ENCODE measurements around the gene COL4A4.
"Not testable (repeated sequence)": the region's sequence is repeated elsewhere in the genome, so short reads cannot be mapped to it uniquely, and the experiment has no call there.

The COL4A4 gene

DNA sequence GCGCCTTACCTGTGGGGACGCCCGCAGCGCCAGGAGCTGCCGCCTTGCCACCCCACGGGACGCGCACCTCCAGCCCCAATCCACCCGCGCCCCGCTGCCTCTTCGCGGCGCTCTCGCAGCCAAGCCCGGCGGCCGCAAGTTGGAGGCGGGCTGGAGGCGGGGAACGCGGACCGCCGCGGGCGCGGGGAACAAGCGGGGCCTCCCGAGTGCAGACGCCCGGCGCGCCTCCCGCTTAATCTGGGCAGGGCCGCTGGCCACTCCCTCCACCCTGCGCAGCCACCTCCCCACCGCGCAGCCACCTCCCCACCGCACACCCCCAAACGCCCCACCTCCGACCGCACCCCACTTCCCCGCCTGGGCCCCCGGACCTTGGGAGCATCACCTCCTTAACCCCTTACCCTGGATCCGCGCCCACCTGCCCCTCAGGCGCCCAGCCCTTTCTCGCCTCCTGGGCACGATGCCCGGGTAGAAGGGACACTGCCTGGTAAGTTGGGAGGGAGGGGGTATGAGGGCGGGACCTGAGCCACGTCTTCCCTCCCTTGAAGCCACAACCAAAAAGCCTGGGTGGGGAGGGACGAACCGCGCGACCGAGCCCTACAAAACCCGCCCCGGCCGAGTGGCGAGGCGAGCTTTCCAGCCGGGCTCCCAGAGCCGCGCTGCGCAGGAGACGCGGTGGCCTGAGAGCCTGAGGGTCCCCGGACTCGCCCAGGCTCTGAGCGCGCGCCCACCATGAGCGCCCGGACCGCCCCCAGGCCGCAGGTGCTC is at the start of gene COL4A4, which contains the start of gene COL4A3:
COL4A4 (minus strand) TSS at position 208 of the 765 bp plus-strand sequence. CDS start 16,722 bp downstream, outside the sequence.
COL4A3 (plus strand) TSS at position 627 of the 765 bp plus-strand sequence; CDS start at position 730, 103 bp downstream.
- DNase-seq, result no peak

DNA sequence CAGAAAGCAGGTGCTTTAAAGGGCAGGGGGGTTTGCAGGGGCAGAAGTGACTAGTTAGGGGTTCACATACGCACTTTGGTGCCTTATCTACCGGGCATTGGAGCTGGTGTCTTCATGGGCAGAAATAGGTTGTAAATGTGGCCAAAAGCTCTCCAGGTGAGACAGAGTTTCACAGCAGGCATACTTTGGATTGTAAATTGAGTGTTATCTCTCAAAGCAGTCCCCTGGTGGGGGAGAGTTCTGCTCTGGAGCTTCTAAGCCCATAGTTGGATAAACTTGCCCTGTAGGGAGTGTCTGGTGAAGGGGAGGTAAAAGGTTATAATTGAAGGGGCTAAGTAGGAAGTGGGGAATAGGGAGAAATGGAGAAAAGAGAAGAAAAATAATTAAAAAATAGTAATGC is 43.6 kb upstream of the COL4A4 start:
- DNase-seq, result no peak

DNA sequence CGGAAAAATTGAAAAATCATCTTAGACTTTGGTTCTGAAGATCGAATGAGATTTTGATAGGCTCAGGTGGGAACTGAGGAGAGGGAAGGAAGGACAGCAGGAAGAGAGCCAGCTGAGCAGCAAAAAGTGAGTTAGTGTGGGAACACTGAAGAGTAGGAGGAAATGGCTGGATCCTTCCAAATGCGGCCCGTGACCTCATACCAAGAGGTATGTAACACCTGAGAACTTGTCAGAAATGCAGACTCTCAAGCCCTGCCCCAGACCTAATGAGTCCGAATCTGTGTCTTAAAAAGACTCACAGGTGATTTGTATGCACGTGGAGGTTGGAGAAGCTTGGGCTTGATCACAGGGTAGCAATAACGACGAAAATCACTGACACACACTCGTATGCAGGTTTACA is 42.4 kb upstream of the COL4A4 start:
- no peak for DNase-seq

DNA sequence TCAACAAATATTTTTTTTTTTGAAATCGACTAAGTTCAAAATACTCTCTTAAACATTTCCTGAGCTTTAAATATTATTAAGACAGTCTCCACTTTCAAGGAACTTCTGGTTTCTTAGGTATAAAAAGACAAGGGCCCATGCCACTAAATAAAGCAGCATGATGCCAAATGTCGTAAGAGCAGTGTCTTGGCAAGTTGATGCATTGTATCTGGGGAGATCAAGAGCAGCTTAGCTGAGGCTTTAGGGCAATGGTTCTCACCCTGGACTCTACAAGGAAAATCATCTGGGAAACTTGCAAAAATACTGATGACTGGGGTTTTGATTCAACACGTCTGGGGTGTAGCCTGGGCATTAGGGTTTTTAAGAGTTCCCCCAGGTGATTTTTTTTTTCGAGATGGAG is 41.7 kb upstream of the COL4A4 start:
- DNase-seq, result no peak

DNA sequence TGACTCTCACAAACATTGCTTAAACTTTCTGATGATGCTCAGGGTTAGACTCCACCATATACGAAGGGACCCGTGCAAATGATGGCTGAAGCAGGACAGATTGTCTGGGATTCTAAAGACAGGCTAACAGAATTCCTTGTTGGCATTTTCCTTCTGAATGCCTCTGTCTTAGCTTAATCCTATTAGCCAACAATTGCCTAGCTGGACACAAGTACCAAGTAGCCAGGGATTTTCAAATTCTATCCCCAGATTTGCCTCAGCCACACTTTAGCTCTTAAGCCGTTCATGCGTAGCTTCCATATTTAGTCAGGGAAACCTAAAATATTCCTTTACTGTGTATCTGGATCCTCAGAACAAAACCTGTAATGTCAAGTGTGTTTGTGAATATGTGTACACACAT is 40.4 kb upstream of the COL4A4 start:
- DNase-seq, result no peak

DNA sequence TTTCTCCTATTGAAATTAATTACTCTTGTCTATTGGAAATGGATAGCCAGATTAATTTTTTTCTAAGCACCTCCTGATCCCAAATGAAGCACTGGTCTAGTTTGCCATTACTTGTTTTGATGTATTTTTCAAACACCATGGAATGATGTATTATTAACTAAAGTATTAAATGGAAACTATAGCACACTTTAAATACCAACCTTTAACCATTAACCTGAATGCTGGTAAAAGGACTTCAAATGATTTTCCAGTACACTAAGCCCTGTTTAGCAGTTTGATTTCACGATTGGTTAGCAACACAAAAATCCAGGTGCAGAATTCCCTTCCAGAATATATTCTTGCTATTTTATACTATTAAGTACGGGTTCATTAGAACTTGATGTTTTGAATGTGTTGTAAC is 37.8 kb upstream of the COL4A4 start:
- DNase-seq, result no peak

DNA sequence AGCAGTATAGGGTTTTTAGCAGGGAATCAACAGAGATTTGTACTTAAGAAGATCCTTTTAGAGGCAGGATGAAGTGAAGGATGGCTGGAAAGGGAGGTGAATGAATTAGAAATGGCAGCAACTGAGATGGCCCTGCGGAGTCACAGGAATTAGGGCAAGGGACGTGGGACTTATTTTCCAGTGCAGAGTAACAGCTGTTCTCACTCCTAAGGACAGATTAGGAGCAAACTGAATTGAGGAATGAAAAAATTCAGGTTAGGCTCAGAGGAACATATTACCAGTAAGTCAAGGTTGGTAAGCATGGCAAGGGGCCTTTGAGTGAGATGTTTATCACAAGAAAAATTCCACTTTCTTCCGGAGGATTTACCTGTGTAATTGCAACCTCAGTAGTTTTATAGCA is 34.9 kb upstream of the COL4A4 start:
- DNase-seq, result no peak

DNA sequence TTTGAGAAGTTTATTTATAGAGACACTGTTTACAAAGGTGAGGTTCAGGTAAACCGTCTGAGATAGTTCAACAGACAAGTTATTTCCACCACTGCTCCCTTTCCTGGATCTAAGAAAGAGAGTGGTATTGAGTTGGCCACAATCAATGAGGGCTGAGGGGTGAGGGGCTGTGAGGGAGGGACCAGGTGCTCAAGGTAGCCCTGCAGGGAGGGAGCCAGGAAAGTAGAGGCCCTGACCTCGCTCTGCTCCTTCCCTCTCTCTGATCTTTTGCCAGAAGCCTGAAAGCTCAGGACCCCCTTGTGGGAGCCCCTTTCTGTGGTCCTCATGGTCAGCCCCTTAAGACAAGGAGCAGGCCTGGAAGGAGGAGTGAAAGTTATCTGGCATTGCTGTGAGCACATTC is 30.2 kb upstream of the COL4A4 start:
- no peak for DNase-seq

DNA sequence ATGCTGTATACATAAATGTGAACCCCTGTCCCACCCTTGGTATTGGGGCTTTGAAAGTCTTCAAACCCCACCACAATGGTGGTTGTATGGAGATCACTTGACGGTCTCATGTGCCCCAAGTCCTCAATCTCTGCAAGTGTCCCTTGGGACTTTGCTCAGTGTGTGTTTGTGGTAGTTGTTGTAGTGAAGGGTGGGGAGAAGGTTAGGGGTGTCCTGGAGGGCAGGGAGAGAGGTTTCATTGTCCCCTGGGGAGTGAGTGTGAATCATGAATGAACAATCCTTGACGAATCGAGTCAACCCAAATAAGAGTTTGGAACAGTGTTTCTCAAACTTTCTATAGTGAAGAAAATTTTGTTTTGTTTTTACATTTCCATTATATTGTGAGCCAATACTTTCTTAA is 28.5 kb upstream of the COL4A4 start:
- DNase-seq, result no peak

DNA sequence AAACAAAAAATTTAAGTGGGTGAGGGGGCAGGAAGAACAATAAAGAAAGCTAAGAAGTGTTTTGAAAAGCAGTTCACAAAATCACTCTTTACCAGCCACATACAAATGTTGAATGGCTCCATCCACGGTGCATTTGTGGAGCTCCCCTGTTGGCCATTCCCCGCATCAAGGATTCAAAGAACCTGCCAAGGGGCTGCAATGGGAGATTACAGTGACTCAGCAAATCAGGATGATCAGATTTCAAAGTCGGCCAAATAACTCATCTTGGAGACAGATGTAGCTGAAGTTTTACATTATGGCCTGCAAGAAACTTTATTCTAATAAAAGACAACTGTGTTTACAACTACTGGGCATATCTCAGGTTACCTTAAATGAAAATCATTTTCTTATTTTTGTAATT is 27.4 kb upstream of the COL4A4 start:
- no peak for DNase-seq

DNA sequence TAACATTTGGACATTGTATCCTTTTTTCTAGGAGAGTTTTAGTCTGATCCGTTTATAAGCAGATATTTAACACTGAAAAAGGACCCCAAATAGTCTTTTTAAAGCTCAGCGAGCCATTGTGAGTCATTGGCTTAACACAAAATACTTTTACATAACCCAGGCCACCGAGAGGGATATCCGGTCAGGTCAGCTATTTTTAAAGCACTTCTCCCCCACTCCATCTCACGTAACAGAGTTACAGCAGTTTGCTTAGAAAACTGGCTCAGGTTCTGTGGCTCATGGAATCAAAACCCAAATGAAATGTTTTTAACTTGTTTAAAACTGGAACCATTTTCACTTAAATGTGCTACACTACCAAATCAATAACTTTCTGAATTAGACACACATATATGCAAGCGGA is 24.3 kb upstream of the COL4A4 start:
- no peak for DNase-seq

DNA sequence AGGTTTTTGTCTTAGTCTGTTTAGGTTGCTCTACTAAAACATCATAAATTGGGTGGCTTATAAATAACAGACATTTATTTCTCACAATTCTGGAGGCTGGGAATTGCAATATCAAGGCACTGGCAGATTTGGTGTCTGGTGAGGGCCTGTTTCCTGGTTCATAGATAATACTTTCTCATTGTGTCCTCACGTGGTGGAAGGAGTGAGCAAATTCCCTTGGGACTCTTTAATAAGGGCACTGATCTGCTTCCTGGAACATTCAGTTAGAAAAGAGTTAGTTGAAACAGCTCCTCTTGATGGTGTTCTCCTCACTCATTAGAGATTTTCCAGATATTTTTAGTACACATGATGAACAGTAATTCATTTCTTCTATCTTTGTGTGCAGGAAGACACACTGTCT is 22.7 kb upstream of the COL4A4 start:
- no peak for DNase-seq

DNA sequence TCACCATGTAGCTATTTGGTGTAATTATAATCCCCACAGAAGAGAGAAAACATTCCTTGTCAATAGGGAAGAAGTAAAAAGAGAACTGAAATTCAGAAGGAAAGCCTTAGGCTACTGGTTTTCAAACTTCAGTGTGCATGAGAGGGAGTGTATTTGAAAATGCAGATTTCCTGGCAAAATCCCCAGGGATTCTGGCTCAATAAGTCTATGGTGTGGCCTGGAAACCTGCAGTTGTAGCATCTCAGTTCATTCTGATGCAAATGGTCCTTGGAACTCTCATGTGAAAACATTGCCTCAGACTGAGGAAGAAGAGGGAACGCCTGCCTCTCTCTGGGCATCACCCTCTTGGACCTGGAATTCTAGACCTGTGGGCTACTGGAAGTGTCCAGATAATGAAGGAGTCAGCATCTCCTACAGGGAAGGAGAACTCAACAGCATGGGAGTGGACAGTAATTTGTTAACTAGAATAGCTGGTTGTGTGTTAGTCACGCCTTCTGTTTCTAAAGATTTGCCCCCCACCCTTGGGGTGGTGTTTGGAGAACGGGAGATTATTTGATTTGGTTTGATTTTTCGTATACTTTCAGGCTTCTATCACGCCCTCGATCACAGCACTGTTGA is 21.7 kb upstream of the COL4A4 start:
- DNase-seq, result no peak

DNA sequence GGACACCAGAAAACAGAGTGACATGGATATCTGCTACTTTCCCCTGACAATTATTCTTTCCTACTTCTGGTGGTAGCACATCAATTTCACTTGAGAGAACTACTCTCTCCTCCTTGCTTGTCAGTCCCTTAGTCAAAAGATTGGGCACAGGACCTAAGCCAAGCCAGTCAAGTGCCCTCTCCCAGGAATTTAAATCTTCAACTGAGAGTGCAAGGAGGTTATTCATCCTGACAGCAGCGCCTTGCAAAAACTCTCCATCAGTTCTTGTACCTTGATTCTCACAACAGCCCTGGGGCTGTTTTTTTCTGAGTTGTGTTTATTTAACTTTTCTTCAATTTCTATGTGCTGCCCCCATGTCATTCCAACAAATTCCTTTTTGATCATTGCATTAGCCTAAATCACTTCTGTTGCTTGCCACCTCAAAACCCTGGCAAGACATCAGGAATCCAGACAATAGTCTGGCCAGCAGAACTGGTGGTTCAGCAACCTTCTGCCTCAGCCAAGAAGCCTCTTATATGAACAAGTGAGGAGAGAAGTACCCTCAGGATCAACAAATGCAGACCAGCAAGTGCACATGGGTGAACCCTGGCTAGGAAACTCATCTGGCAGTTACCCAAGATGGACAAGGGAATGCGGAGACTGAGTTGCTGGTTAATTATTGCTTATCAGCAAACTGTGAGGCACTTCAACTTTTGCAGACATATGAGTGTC is 19.8 kb upstream of the COL4A4 start:
- no peak for DNase-seq

DNA sequence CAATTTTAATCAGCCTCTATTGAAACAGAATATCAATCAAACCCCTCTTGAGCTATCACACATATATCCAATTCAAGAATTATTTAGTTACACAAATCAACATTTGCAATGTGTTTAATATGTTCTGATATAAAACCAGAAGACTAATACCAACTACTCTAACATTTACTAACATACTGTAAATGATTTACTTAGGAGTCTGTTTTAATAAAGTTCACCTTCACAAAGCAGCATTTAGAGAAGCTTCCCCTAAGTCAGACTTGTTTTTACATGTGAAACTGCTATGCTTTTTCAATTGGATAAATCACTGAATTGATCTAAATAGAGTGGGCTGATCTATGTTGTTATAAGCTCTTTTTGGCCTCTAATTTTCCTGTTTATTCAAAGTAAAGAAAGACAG is 18.8 kb upstream of the COL4A4 start:
- no peak for DNase-seq

DNA sequence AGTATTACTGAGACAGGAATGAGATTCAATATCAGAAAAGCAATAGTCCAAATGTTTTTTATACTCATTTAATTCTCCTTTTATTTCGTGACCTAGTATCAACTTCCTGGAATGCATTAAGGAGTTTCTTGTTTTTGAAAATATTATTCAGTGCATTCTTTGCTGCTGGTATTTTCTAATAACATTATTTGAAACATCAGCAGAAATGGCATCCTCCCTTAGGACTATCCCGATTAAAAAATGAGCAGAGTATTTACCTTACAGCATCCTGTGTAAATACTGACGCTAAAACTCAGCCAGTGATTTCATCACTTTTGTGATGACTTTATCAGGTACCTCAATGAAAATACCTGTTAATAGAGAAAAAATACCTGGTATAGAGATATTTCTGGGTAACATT is 16.8 kb upstream of the COL4A4 start:
- DNase-seq, result no peak

DNA sequence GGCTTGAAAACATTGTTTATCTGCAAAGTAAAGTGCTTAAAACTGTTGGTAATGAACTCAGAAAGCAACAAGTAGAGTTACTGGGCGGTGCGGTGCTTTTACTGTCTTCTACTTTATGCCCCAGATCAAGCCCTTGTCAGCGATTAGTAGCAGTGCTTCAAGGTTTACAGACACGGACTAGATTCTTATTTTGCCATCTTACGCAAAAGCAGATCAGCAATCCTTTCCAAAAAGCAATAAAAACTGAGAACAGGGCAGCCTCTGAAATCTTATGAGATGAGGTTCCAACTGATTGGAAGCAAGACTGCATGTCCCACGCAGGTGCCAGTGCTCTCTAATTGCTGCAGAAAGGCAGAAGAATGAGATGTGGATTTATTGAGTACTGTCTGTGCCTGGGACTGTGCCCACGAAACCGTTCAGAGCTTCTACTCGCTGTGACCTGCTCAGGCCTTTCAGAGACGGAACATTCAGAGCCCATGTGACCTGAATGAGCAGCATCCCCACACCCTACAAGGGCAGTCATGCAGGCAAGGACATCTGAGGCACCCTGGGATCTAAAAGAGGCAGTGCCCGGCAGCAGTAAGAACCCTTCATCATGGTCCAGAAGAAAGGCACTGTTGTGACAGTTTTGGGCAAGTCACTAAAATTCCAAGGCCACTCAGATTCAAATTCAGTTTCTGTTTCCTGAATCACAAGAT is 16.1 kb upstream of the COL4A4 start:
- no peak for DNase-seq

DNA sequence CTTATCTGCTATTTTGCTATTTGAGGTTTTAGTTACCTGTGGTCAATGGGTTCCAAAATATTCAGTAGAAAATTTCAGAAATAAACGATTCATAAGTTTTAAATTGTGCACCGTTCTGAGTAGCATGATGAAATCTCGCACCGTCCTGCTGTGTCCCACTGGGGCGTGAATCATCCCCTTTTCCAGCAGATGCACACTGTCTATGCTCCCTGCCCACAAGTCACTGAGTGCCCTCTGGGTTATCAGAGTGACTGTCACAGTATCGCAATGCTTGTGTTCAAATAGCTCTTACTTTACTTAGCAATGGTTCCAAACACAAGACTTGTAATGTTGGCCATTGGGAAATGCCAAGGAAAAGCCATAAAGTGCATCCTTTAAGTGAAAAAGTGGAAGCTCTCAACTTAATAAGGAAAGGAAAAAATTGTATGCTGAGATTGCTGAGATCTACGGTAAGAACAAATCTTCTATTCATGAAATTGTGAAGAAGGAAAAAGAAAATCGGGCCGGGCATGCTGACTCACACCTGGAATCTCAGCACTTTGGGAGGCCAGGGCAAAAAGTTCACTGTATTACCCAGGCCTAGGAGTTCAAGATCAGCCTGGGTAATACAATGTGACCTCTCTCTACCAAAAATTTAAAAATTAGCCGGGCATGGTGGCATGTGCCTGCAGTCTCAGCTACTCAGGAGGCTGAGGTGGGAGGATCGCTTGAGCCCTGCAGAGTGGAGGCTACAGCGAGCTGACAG is 13.8 kb upstream of the COL4A4 start:
- DNase-seq, result no peak

DNA sequence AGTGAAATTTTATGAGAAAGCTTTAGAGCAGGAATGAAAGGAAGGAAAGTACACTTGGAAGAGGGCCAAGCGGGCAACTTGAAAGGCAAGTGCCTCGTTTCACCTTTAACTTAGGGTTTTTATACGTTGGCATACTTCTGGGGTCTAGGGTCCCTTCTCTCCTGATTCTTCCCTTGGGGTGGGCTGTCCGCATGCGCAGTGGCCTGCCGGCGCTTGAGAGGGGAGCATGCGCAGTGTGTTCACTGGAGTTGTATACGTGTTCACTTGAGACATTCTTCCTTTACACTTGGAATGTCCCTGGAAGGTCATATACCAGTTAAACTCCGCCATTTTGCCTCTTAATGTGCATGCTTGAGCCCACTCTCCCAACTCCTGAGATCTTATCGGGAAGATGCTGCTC is 7.8 kb upstream of the COL4A4 start:
- DNase-seq, result not testable (repeated sequence)

DNA sequence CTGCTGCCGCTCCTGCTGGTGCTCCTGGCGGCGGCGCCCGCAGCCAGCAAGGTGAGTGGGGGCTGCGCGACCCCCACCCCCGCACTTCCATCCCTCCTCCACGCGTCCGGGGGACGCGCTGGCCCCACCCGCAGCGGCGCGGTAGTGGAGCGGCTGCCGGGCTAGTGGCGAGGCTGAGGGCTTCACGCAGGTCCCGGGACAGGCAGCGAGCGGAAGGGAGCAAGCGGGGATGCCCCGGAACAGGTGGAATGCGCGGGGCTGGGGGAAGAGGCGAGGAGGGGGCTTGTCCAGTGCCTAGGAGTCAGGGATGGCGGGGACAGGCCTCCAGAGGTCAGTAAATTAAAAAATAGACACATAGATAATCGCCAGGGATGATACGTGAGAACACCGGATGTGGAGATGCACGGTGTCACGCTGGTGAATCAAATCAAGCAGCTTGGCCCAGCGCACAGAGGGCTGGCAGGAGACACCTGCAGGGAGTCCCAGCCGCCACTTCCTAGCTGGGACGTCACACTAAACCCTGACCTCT is 822 bp upstream of the COL4A4 start:
- no peak for DNase-seq

DNA sequence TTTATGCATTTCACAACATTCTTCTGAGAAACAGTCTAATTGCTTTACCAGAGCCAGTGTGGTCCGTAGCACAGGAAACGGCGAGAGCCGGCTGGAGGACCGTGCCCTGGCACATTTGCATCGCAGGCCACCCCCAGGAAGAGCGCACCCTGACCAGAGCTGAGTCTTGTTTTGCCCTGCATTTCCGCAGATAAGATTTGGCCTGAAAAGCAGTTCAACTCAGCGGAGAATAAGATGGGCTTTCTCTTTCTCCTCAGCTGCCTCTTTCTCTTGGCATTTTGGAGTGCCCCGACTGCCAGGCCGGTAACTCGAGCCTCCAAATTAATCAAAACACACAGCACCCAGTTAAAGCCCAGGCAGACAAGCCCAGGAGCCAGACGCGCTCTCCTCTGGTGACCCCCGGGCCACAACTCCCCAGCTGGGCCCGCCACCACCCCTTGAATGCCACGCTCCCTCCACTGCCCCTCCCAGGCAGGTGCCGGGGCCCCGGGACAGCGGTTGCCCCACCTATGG is 464 bp downstream of the COL4A4 start:
- no peak for DNase-seq

DNA sequence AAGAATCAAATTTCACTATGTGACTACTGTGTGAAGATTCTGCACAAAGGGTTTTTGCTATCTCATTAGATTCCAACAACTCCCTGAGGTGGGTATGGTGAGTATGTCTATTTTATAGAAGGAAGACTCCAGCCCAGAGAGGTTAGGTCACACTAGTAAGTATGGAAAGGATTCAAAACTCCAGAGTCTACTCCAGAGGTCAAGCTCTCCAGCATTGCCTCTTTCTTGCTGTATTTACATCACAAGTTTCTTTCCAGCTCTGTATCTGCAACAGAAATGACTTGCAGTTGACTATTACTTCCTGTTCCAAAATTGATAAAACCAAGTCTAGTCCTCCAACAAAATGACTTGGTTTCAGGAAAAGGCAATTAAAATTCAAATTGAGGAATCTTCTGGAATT is 2.1 kb downstream of the COL4A4 start:
- DNase-seq, result no peak

All from cortex of kidney (tissue), 1 donor.